Sigmoid colon (tissue), 7 donors: ENCODE results near the gene RNF223. TPM values are rescaled to one million over a fixed set of nuclear protein-coding genes. Genes with fewer than 3 reads are reported as not detected.

ENCODE experiments used
- DNase-seq: peaks from one replicate; pipeline ENCODE4 v3.0.0-alpha.2; 2019
- H3K27ac ChIP-seq, 4 donors: fragments of 200-600 bp; sonication (generic); one replicate each; pipeline ENCODE4 v1.5.1; 2016 to 2019; ENCODE audit warnings: mild to moderate bottlenecking in 1 of 4
- H3K27me3 ChIP-seq, 3 donors: fragments of 200-600 bp; sonication (generic); one replicate each; pipeline ENCODE4 v1.5.1; 2019; ENCODE audit warnings: mild to moderate bottlenecking in 1 of 3
- H3K36me3 ChIP-seq, 4 donors: fragments of 200-600 bp; sonication (generic); one replicate each; pipeline ENCODE4 v1.5.1; 2016 to 2019
- H3K4me1 ChIP-seq, 4 donors: fragments of 200-600 bp; sonication (generic); one replicate each; pipeline ENCODE4 v1.5.1; 2017 to 2019
- H3K4me3 ChIP-seq, 4 donors: fragments of 200-600 bp; sonication (generic); one replicate each; pipeline ENCODE4 v1.5.1; 2017 to 2019; ENCODE audit warnings: mild to moderate bottlenecking in 2 of 4, moderate library complexity in 1 of 4
- H3K9me3 ChIP-seq, 4 donors: fragments of 200-600 bp in 3 of 4; sonication (generic) in 3 of 4; one replicate each; pipeline versions ENCODE4 v1.5.1 to v1.6.1; 2013 to 2019
- EP300 ChIP-seq, 4 donors: sonication (generic); formaldehyde crosslinking; IDR thresholded peaks; one replicate each; pipeline ENCODE4 v1.6.1; 2017; ENCODE audit warnings: antibody characterized with exemption in 4 of 4
- POLR2A ChIP-seq, 2 donors: fragments of 450-650 bp; IDR thresholded peaks; one replicate each; pipeline ENCODE4 v1.6.1; 2016; ENCODE audit warnings: antibody characterized with exemption in 2 of 2, mild to moderate bottlenecking in 2 of 2, moderate library complexity in 2 of 2
- POLR2AphosphoS5 ChIP-seq, 4 donors: sonication (generic); formaldehyde crosslinking; IDR thresholded peaks; one replicate each; pipeline ENCODE4 v1.6.1; 2017; ENCODE audit warnings: antibody characterized with exemption in 4 of 4
- WGBS, 2 donors: extraction: QIAGEN DNeasy Blood & Tissue Kit; methylation state at CpG; one replicate each; pipeline ENCODE4 v1.1.7; 2013; 5-methylcytosine and 5-hydroxymethylcytosine counted together
- intact Hi-C: fragments of 100-400 bp; cut with DNase I; formaldehyde crosslinking; loops from one replicate; pipeline ENCODE4 v1.15.1; 2023
- polyA plus RNA-seq, 3 donors: library from polyadenylated mRNA; stranded (reverse); fragments of 200-250 nt; gene quantifications; one replicate each; pipeline ENCODE4 v1.2.3, GENCODE V29; 2013
- total RNA-seq, 4 donors: library from RNA; depleted of rRNA; stranded (reverse); fragments of >200 nt; gene quantifications; one replicate each; pipeline ENCODE4 v1.1.0, GENCODE V29; 2016
- TF ChIP-seq, protein P1 (sequence below), 4 experiments: fragments of 450-650 bp in 3 of 4; fragments of 200-600 bp in 1 of 4; IDR thresholded peaks; one replicate each; pipeline ENCODE4 v1.5.1; 2016 to 2019; ENCODE audit warnings: antibody characterized with exemption in 4 of 4, mild to moderate bottlenecking in 3 of 4, moderate library complexity in 2 of 4
- donor health status: healthy with polysubstance abuse.
- donor health status: Bipolar disorder and iron deficiency.
- donor health status: healthy.

The RNF223 gene
- total and polyA plus RNA-seq, 7 donors = 0.60 to 3.7 (median 1.9) TPM; not detected in 4

DNA sequence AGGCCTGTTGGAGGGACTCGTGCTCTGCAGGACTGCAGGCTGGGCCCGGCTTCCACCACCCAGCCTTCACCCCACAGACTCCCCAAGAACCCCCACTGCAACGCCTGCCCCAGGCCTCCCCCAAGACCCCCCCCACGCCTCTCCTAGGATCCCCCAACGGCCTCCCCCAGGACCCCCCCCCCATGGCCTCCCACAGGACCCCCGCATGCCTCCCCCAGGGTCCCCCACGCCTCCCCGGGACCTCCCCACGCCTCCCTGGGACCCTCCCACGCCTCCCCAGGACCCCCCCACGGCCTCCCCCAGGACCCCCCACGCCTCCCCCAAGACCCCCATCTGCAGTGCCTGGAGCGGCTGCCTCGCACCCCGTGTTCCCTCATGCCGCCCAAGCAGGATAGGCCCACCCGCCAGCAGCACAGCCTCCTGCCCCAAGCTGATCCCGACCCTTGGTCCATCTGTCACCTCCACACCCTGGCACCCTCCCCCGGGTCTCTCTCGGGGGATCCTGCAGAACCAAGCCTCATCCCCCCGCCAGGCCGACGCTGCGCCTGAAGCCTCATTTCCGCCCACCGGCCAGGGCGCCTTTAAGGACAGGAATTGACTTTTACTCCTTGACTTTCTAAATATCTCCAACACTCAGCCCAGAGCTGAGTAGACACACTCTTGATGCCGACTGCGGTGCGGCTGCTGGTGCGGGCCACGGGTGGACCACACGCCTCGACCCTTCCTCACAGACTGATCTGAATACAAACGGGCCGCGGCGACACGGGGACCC, 14.1 kb upstream of the RNF223 start:
- no peaks in the 10 kb centered on the region for H3K36me3 ChIP-seq
- no peaks in the 10 kb centered on the region for H3K27me3 ChIP-seq
- DNase-seq = no peak
- no peaks in the 10 kb centered on the region for H3K4me1 ChIP-seq
- H3K27ac ChIP-seq = no peak overlapping the region
- 90 to 94% methylated on average over 39 of the region's 39 CpGs for WGBS, 2 donors
- TF ChIP-seq POLR2A (IDR thresholded peaks at IDR 0.05) (no peak), EP300 (IDR thresholded peaks at IDR 0.05) (no peak), POLR2AphosphoS5 (IDR thresholded peaks at IDR 0.05) (no peak)
- TF ChIP-seq, protein P1, sequence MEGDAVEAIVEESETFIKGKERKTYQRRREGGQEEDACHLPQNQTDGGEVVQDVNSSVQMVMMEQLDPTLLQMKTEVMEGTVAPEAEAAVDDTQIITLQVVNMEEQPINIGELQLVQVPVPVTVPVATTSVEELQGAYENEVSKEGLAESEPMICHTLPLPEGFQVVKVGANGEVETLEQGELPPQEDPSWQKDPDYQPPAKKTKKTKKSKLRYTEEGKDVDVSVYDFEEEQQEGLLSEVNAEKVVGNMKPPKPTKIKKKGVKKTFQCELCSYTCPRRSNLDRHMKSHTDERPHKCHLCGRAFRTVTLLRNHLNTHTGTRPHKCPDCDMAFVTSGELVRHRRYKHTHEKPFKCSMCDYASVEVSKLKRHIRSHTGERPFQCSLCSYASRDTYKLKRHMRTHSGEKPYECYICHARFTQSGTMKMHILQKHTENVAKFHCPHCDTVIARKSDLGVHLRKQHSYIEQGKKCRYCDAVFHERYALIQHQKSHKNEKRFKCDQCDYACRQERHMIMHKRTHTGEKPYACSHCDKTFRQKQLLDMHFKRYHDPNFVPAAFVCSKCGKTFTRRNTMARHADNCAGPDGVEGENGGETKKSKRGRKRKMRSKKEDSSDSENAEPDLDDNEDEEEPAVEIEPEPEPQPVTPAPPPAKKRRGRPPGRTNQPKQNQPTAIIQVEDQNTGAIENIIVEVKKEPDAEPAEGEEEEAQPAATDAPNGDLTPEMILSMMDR (IDR thresholded peaks at IDR 0.05) = no peak
- H3K4me3 ChIP-seq = no peak overlapping the region
- intact Hi-C loops = no loop called here
- H3K9me3 ChIP-seq = no peaks in the 10 kb centered on the region

DNA sequence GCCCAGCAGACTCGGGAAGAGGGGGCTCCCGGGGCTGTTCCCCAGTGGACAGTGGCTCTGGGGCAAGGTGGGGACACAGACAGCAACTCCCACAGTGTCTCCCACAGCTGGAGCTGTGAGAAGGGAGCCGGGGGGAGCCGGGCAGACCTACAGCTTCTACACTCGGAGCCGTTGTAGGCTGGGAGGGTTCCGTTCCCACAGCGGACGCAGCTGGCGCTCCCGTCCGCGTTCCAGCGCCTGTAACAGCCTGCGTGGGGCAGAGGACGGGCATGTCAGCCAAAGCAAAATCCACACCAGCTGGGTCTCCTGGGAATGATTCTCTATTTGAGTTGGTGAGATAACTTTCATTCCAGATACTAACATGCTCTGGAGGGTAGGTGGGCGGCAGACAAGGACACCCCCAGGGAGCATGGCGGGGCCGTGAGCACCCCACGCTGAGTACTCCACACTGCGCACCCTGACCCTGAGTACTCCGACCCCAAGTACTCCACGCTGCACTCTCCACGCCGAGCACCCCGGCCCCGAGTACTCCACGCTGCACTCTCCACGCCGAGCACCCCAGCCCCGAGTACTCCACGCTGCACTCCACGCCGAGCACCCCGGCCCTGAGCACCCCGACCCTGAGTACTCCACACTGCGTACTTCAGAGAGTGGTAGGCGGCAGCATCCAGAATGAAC, 13.4 kb upstream of the RNF223 start:
- H3K4me1 ChIP-seq = no peaks in the 10 kb centered on the region

DNA sequence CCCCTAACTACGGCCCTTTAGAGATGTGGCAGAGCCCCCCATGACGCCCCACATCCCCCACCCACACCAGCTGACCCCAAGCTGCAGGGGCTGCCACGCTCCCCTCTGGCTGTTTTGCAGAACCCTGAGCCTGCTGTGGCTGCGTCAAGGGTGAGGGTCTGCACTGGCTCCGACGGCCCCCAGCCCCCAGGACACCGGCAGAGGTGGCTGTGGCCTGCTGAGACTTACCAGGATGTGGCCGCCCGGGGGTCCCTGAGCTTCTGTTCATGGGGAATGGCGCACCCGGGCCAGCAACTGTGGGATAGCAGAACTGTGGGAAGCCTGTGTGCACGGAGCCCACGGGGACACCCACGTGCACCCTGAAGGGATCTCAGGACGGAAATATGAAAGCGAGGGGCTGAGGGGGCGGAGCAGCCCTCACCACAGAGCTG, 12.8 kb upstream of the RNF223 start:
- H3K27me3 ChIP-seq = no peaks in the 10 kb centered on the region
- H3K27ac ChIP-seq = no peak overlapping the region
- intact Hi-C loops = no loop called here
- 94 to 96% methylated on average over 17 of the region's 17 CpGs for WGBS, 2 donors
- no peaks in the 10 kb centered on the region for H3K9me3 ChIP-seq
- H3K4me3 ChIP-seq = no peak overlapping the region
- H3K4me1 ChIP-seq = no peaks in the 10 kb centered on the region
- DNase-seq = no peak
- no peaks in the 10 kb centered on the region for H3K36me3 ChIP-seq
- no peak for TF ChIP-seq EP300 (IDR thresholded peaks at IDR 0.05)
- TF ChIP-seq POLR2AphosphoS5 (IDR thresholded peaks at IDR 0.05) = no peak
- no peak for TF ChIP-seq POLR2A (IDR thresholded peaks at IDR 0.05)
- TF ChIP-seq, protein P1 (IDR thresholded peaks at IDR 0.05) = no peak

More for the DNA sequence above, 13.4 kb upstream of the RNF223 start:
- intact Hi-C loops = no loop called here
- DNase-seq = no peak
- Histone ChIP-seq H3K27me3 (no peaks in the 10 kb centered on the region), H3K27ac (no peak overlapping the region), H3K4me3 (no peak overlapping the region), H3K9me3 (no peaks in the 10 kb centered on the region), H3K36me3 (no peaks in the 10 kb centered on the region)
- whole genome bisulfite sequencing, 2 donors = 93 to 95% methylated on average over 38 of the region's 38 CpGs
- TF ChIP-seq, protein P1 (IDR thresholded peaks at IDR 0.05) = no peak
- TF ChIP-seq EP300 (IDR thresholded peaks at IDR 0.05) (no peak), POLR2AphosphoS5 (IDR thresholded peaks at IDR 0.05) (no peak), POLR2A (IDR thresholded peaks at IDR 0.05) (no peak)

DNA sequence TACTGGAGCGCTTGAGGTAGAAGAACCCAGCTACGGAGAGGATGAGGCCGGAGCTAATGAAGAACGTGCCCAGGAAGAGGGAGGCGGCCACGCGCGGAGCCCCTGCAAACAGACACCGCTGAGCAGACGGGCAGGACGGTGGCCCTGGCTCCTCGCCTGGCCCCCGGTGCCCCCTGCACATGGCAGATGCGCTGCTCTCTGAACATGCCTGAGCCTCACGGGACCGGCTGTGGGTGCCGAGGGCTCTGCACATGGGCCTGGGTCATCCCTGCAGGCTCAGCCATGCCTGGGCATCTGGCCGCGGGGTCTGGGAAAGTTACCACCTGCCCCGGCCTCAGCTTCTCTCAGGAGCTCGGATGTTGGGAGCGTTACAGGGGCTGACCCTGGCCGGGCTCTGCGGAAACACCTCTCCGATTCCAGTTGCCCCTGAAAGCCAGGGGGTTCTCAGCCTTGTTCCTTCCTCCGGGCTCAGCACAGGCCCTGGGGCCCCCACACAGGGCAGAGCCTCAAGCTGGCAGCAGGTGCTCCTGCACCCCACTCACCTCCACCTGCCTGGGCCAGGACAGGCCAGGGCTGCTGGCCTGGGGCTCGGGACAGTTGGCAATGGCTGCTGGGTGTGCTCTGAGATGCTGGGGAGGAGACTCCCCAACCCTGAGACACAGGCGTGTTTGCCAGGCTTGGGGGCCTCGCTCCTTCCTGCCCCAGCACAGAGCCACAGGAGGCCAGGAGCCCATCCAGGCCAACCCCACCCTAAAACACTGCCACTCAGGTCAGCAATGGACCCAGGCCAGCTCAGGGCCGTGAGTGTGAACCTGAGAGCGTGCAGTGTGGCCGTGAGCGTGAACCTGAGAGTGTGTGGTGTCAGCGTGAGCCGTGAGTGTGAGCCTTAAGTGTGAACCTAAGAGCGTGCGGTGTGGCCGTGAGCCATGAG, 12.1 kb upstream of the RNF223 start:
- intact Hi-C loops = no loop called here
- WGBS, 2 donors = 95% methylated on average over 38 of the region's 38 CpGs
- DNase-seq = no peak

More for the DNA sequence above, 12.1 kb upstream of the RNF223 start:
- no peak overlapping the region for H3K27ac ChIP-seq
- no peak overlapping the region for H3K4me3 ChIP-seq
- H3K27me3 ChIP-seq = no peaks in the 10 kb centered on the region
- H3K36me3 ChIP-seq = no peaks in the 10 kb centered on the region
- no peaks in the 10 kb centered on the region for H3K9me3 ChIP-seq
- TF ChIP-seq, protein P1 (IDR thresholded peaks at IDR 0.05) = no peak
- TF ChIP-seq POLR2AphosphoS5 (IDR thresholded peaks at IDR 0.05) (no peak), POLR2A (IDR thresholded peaks at IDR 0.05) (no peak), EP300 (IDR thresholded peaks at IDR 0.05) (no peak)
- no peaks in the 10 kb centered on the region for H3K4me1 ChIP-seq
